ENCODE data around the gene NTMT2.

GRCh38 chr1:170198090-170198489 lies 52.3 kb downstream of the NTMT2 start:
- TF ChIP-seq CTCF (optimal IDR thresholded peaks at IDR 0.05 in 1 of 3, IDR thresholded peaks at IDR 0.05 in 1 of 3, conservative IDR thresholded peaks at IDR 0.05 in 1 of 3; ENCODE audit: extremely low read depth in 1 of 3, insufficient read depth in 2 of 3, low read length in 3 of 3) = no peak
- TF ChIP-seq EZH2 (IDR thresholded peaks at IDR 0.05; ENCODE audit: low read length) = no peak
